ENCODE data around the gene DPYSL5.

The DPYSL5 gene

DNA sequence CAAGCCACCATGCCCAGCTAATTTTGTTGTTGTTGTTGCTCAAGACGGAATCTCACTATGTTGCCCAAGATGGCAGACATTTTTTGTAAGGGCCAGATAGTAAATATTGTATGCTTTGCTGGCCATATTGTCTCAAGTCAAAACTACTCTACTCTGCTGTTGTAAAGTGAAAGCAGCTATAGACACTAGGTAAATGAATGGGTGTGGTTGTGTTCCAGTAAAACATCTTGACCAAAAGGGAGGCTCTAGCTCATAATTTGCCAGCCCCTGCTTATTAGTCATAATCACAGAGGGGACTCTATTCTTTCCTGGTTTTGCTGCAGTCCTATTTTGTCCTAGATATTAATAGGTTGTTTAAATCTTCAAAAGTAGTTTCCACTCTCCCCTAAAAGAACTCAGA is 147.1 kb downstream of the DPYSL5 start:
- DNase-seq = no peak
- intact Hi-C loops (cut with DNase I) = no loop called here

DNA sequence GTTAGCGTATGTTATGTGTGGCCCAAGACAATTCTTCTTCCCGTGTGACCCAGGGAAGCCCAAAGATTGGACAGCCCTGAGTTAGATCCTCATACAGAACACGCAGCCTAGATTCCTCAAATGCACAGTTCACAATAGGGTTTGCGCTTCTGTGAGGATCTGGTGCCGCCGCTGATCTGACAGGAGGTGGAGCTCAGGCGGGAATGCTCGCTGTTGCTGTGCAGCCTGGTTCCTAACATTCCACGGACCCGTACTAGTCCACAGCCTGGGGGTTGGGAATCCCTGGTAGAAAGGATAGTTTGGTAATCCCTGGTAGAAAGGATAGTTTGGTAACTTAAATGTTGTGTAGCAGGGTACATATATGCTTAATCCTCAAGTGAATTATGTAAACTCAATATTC is 149.5 kb downstream of the DPYSL5 start:
- intact Hi-C loops (cut with DNase I) = no loop called here
- no peak for DNase-seq

DNA sequence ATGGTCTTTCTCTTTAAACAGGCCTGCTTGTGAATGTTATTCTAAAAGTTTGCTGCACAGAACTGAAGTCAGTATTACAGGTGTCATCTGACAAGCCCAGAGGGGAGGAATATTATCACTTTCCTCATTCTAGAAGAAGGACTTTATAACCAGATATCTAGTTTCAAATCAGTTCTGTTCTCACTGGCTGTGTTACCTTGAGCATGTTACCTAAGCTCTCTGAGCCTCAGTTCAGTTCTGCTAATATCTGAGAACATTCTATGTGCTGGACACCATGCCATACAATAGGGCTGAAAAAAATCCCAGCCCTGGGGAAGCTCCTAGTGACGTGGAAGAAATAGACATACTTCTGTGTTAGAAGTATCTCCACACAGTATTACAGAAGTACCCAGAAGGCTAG is 150.4 kb downstream of the DPYSL5 start:
- no peak for DNase-seq
- intact Hi-C loops (cut with DNase I) = no loop called here
